Measurements from ENCODE around the gene FCF1.

- TF ChIP-seq EZH2 (optimal IDR thresholded peaks at IDR 0.05; ENCODE audit: low read depth, low read length) = no peak
- no peak for TF ChIP-seq CTCF (IDR thresholded peaks at IDR 0.05; ENCODE audit: low read length)
- no peak for TF ChIP-seq EZH2phosphoT487 (IDR thresholded peaks at IDR 0.05; ENCODE audit: low read length)
These were observed 48.2 kb upstream of the FCF1 start for GRCh38 chr14:74664717-74665116.
